ENCODE measurements around the gene APOE.
"Not testable (repeated sequence)": the region's sequence is repeated elsewhere in the genome, so short reads cannot be mapped to it uniquely, and the experiment has no call there.

APOE gene
- total RNA-seq: 0.27 to 1.2 (median 0.42) reads per million in 3 experiments

GRCh38 chr19:44905437-44906160 lies at the start of gene APOE:
APOE (plus strand) TSS chr19:44905796; CDS start chr19:44906625, 829 bp downstream.
- no peak for DNase-seq

- no peak for DNase-seq
Observed at GRCh38 chr19:44856421-44857083, 49.0 kb upstream of the APOE start.

GRCh38 chr19:44857837-44858236 lies 47.8 kb upstream of the APOE start:
- no peak for DNase-seq

GRCh38 chr19:44861576-44861975 lies 44.0 kb upstream of the APOE start:
- not testable (repeated sequence) for DNase-seq

- no peak for DNase-seq
Observed at GRCh38 chr19:44863990-44864389, 41.6 kb upstream of the APOE start.

- DNase-seq: no peak
Observed at GRCh38 chr19:44865196-44865767, 40.3 kb upstream of the APOE start.

- DNase-seq: no peak
Observed at GRCh38 chr19:44866664-44867063, 38.9 kb upstream of the APOE start.

- DNase-seq: no peak
Observed at GRCh38 chr19:44867578-44867977, 38.0 kb upstream of the APOE start.

- DNase-seq: no peak
Observed at GRCh38 chr19:44869733-44870470, 35.7 kb upstream of the APOE start.

GRCh38 chr19:44871809-44872208 lies 33.8 kb upstream of the APOE start:
- no peak for DNase-seq

GRCh38 chr19:44872661-44873060 lies 32.9 kb upstream of the APOE start:
- no peak for DNase-seq

GRCh38 chr19:44874317-44874716 lies 31.3 kb upstream of the APOE start:
- DNase-seq: no peak

- DNase-seq: no peak
Observed at GRCh38 chr19:44875666-44876451, 29.7 kb upstream of the APOE start.

- peak; percentile 9 for DNase-seq
Observed at GRCh38 chr19:44876930-44877535, 28.6 kb upstream of the APOE start.

GRCh38 chr19:44878120-44878865 lies 27.3 kb upstream of the APOE start:
- DNase-seq: no peak

- no peak for DNase-seq
Observed at GRCh38 chr19:44879309-44880065, 26.1 kb upstream of the APOE start.

GRCh38 chr19:44882063-44882462 lies 23.5 kb upstream of the APOE start:
- DNase-seq: no peak

GRCh38 chr19:44882619-44883397 lies 22.8 kb upstream of the APOE start:
- DNase-seq: not testable (repeated sequence)

GRCh38 chr19:44883922-44884321 lies 21.7 kb upstream of the APOE start:
- no peak for DNase-seq

- no peak for DNase-seq
Observed at GRCh38 chr19:44884566-44884965, 21.0 kb upstream of the APOE start.
